H1 (cell line): ENCODE data around the gene CDC123. TPM values are rescaled to one million over a fixed set of nuclear protein-coding genes. Genes with fewer than 3 reads are reported as not detected.

Source experiments
- CTCF ChIA-PET: fragments of 300-600 bp; sonication (Branson Sonifier 250); formaldehyde crosslinking; loops from one replicate; lab custom pipeline; 2021; ENCODE audit not compliant: partially characterized antibody; lab: Charles Lee
- POLR2A ChIA-PET: fragments of 300-600 bp; sonication (Branson Sonifier 250); formaldehyde crosslinking; loops from one replicate; lab custom pipeline; 2021; ENCODE audit warnings: inconsistent platforms; ENCODE audit not compliant: partially characterized antibody; lab: Charles Lee
- DNase-seq, 2 experiments: peaks; one replicate each; pipeline versions ENCODE4 v3.0.0 to v3.0.0-alpha.2; 2010 to 2022; ENCODE audit warnings: low spot score in 2 of 2, low read depth in 1 of 2, mixed read lengths in 1 of 2
- FAIRE-seq: peaks from 2 replicates; lab custom pipeline; 2011; peaks lifted over from hg19 to GRCh38; lab: Jason Lieb, UNC
- H2AFZ ChIP-seq: 2 replicates; pipeline ENCODE4 v1.8.1; 2012; ENCODE audit warnings: low read length, inconsistent platforms
- H2AK5ac ChIP-seq: 2 replicates; pipeline ENCODE4 v1.6.1; 2013; ENCODE audit warnings: low read depth, low read length
- H2BK120ac ChIP-seq: replicated peaks from 2 replicates; pipeline ENCODE3; 2013; ENCODE audit warnings: low read depth, low read length, inconsistent platforms
- H2BK12ac ChIP-seq: 2 replicates; pipeline ENCODE4 v1.6.1; 2013; ENCODE audit warnings: low read depth, low read length
- H2BK15ac ChIP-seq: 2 replicates; pipeline ENCODE4 v1.6.1; 2013; ENCODE audit warnings: low read length
- H2BK20ac ChIP-seq: 2 replicates; pipeline ENCODE4 v1.6.1; 2013; ENCODE audit warnings: low read length
- H2BK5ac ChIP-seq: 2 replicates; pipeline ENCODE4 v1.6.1; 2013; ENCODE audit warnings: low read depth, low read length
- H3K14ac ChIP-seq: 2 replicates; pipeline ENCODE4 v1.6.1; 2013; ENCODE audit warnings: inconsistent platforms; ENCODE audit not compliant: insufficient read length
- H3K18ac ChIP-seq: 2 replicates; pipeline ENCODE4 v1.6.1; 2013; ENCODE audit warnings: low read length; ENCODE audit errors: extremely low read depth
- H3K23ac ChIP-seq: 2 replicates; pipeline ENCODE4 v1.6.1; 2013; ENCODE audit warnings: inconsistent platforms; ENCODE audit not compliant: insufficient read length
- H3K23me2 ChIP-seq: 2 replicates; pipeline ENCODE4 v1.6.1; 2013; ENCODE audit warnings: low read depth, low read length
- H3K27ac ChIP-seq: 2 replicates; pipeline ENCODE4 v1.6.1; 2011; ENCODE audit warnings: low read depth, low read length, inconsistent platforms
- H3K27me3 ChIP-seq, 4 experiments: replicated peaks in 1 of 4; 1 replicate in 1 of 4; 2 replicates in 3 of 4; pipeline versions ENCODE4 v1.6.1 to v1.8.1; 2011 to 2013; ENCODE audit warnings: low read length in 3 of 4, mild to moderate bottlenecking in 3 of 4, inconsistent platforms in 2 of 4, mixed read lengths in 2 of 4, moderate library complexity in 1 of 4; ENCODE audit not compliant: control insufficient read depth in 3 of 4, insufficient read depth in 3 of 4; ENCODE audit errors: extremely low read depth in 1 of 4
- H3K36me3 ChIP-seq, 4 experiments: 2 replicates each; pipeline versions ENCODE4 v1.6.1 to v1.8.1; 2011 to 2013; ENCODE audit warnings: mild to moderate bottlenecking in 4 of 4, low read length in 3 of 4, moderate library complexity in 2 of 4, control low read depth in 1 of 4, inconsistent platforms in 1 of 4; ENCODE audit not compliant: insufficient read depth in 4 of 4, control insufficient read depth in 2 of 4
- H3K4ac ChIP-seq: replicated peaks from 2 replicates; pipeline ENCODE3; 2013; ENCODE audit warnings: low read length, low read depth, mixed read lengths, inconsistent platforms; ENCODE audit not compliant: insufficient read length
- H3K4me1 ChIP-seq, 4 experiments: replicated peaks in 1 of 4; 1 replicate in 1 of 4; 2 replicates in 3 of 4; pipeline versions ENCODE4 v1.6.1 to v1.8.1; 2011 to 2013; ENCODE audit warnings: low read length in 3 of 4, inconsistent platforms in 2 of 4, mixed read lengths in 1 of 4; ENCODE audit not compliant: insufficient read depth in 4 of 4, control insufficient read depth in 3 of 4
- H3K4me2 ChIP-seq, 2 experiments: 2 replicates each; pipeline versions ENCODE4 v1.6.1 to v1.8.1; 2011 to 2013; ENCODE audit warnings: low read depth in 2 of 2, low read length in 2 of 2, control low read depth in 1 of 2, inconsistent platforms in 1 of 2, mild to moderate bottlenecking in 1 of 2; ENCODE audit not compliant: insufficient read depth in 1 of 2
- H3K4me3 ChIP-seq, 4 experiments: fragments of 200-600, 300-600 bp in 1 of 4; sonication (generic), shearing (Covaris generic), sonication (Bioruptor Twin) in 1 of 4; 2 replicates each; pipeline versions ENCODE4 v1.5.1 to v1.8.1; 2011 to 2016; ENCODE audit warnings: low read length in 4 of 4, low read depth in 3 of 4, control low read depth in 2 of 4, inconsistent platforms in 2 of 4, mild to moderate bottlenecking in 2 of 4, mixed read lengths in 1 of 4, moderate library complexity in 1 of 4; ENCODE audit not compliant: insufficient read depth in 2 of 4; ENCODE audit errors: extremely low read depth in 1 of 4
- H3K56ac ChIP-seq: replicated peaks from 2 replicates; pipeline ENCODE3; 2013; ENCODE audit warnings: low read depth, mild to moderate bottlenecking, mixed read lengths, low read length, inconsistent platforms; ENCODE audit not compliant: insufficient read length
- H3K79me1 ChIP-seq: 2 replicates; pipeline ENCODE4 v1.6.1; 2013; ENCODE audit warnings: low read depth, low read length, control low read depth
- H3K79me2 ChIP-seq, 2 experiments: 2 replicates each; pipeline versions ENCODE4 v1.6.1 to v1.8.1; 2012 to 2013; ENCODE audit warnings: low read length in 2 of 2, mild to moderate bottlenecking in 2 of 2, inconsistent platforms in 1 of 2; ENCODE audit not compliant: insufficient read depth in 2 of 2, control insufficient read depth in 1 of 2
- H3K9ac ChIP-seq, 4 experiments: replicated peaks in 1 of 4; 1 replicate in 1 of 4; 2 replicates in 3 of 4; pipeline versions ENCODE4 v1.6.1 to v1.8.1; 2011 to 2013; ENCODE audit warnings: low read depth in 3 of 4, low read length in 3 of 4, control low read depth in 2 of 4, mild to moderate bottlenecking in 2 of 4, moderate library complexity in 2 of 4, inconsistent platforms in 1 of 4; ENCODE audit errors: extremely low read depth in 1 of 4
- H3K9me3 ChIP-seq, 2 experiments: 2 replicates each; pipeline versions ENCODE4 v1.6.1 to v1.8.1; 2012 to 2013; ENCODE audit warnings: mild to moderate bottlenecking in 2 of 2, moderate library complexity in 2 of 2, control low read depth in 1 of 2, inconsistent platforms in 1 of 2, low read depth in 1 of 2, low read length in 1 of 2, mixed read lengths in 1 of 2; ENCODE audit not compliant: insufficient read depth in 2 of 2
- H4K20me1 ChIP-seq, 2 experiments: replicated peaks in 1 of 2; 2 replicates each; pipeline versions ENCODE3 to v1.8.1; 2011 to 2013; ENCODE audit warnings: inconsistent platforms in 2 of 2, low read length in 2 of 2, mild to moderate bottlenecking in 1 of 2; ENCODE audit not compliant: insufficient read depth in 2 of 2, control insufficient read depth in 1 of 2
- H4K5ac ChIP-seq: 2 replicates; pipeline ENCODE4 v1.6.1; 2013; ENCODE audit warnings: low read length, low read depth, mixed read lengths, inconsistent platforms; ENCODE audit not compliant: insufficient read length
- H4K8ac ChIP-seq: 2 replicates; pipeline ENCODE4 v1.8.0; 2013; ENCODE audit warnings: mild to moderate bottlenecking, moderate library complexity, low read length, inconsistent platforms; ENCODE audit not compliant: insufficient read depth; ENCODE audit errors: extremely low read depth
- H4K91ac ChIP-seq: replicated peaks from 2 replicates; pipeline ENCODE3; 2013; ENCODE audit warnings: low read length, mixed read lengths, inconsistent platforms; ENCODE audit not compliant: insufficient read length
- ATF3 ChIP-seq: IDR thresholded peaks from 2 replicates; pipeline ENCODE4 v1.6.1; 2011; ENCODE audit warnings: low read depth, mild to moderate bottlenecking, low read length; ENCODE audit not compliant: insufficient read depth
- CBX8 ChIP-seq: fragments of 300-800, 300-1000 bp; sonication (generic); IDR thresholded peaks from 2 replicates; pipeline ENCODE4 v1.7.1; 2016; ENCODE audit warnings: low read depth, low read length, borderline replicate concordance
- GABPA ChIP-seq: IDR thresholded peaks from 2 replicates; pipeline ENCODE4 v1.6.1; 2011; ENCODE audit warnings: mild to moderate bottlenecking, low read length, moderate library complexity, borderline replicate concordance; ENCODE audit not compliant: insufficient read depth
- HDAC2 ChIP-seq, 2 experiments: fragments of 300-600 bp in 1 of 2; sonication (generic) in 1 of 2; IDR thresholded peaks; 2 replicates each; pipeline ENCODE4 v1.6.1; 2011 to 2012; ENCODE audit warnings: low read depth in 2 of 2, low read length in 2 of 2, mild to moderate bottlenecking in 2 of 2, moderate library complexity in 2 of 2, borderline replicate concordance in 1 of 2, inconsistent platforms in 1 of 2
- KDM1A ChIP-seq: fragments of 200-600, 300-600 bp; sonication (generic); IDR thresholded peaks from 2 replicates; pipeline ENCODE4 v1.7.1; 2016; ENCODE audit warnings: mild to moderate bottlenecking, low read length, borderline replicate concordance
- MAFK ChIP-seq: IDR thresholded peaks from 2 replicates; pipeline ENCODE4 v1.6.1; 2012; ENCODE audit warnings: low read depth, mild to moderate bottlenecking, improper control_type of control experiment, low read length
- RNF2 ChIP-seq: fragments of 200-900, 300-1000 bp; sonication (generic); IDR thresholded peaks from 2 replicates; pipeline ENCODE4 v1.7.1; 2016; ENCODE audit warnings: borderline replicate concordance, low read depth, mild to moderate bottlenecking, antibody characterized with exemption, low read length; ENCODE audit not compliant: poor library complexity, severe bottlenecking; ENCODE audit errors: missing control alignments
- SIRT6 ChIP-seq: IDR thresholded peaks from one replicate; pipeline ENCODE4 v1.7.1; 2012; ENCODE audit warnings: low read length, inconsistent platforms
- SP2 ChIP-seq: IDR thresholded peaks from 2 replicates; pipeline ENCODE4 v1.6.1; 2012; ENCODE audit warnings: mild to moderate bottlenecking, low read length, inconsistent platforms
- TCF12 ChIP-seq: IDR thresholded peaks from 2 replicates; pipeline ENCODE4 v1.6.1; 2011; ENCODE audit warnings: low read depth, mild to moderate bottlenecking, low read length
- USF2 ChIP-seq: IDR thresholded peaks from 2 replicates; pipeline ENCODE4 v1.6.1; 2011; ENCODE audit warnings: low read length, improper control_type of control experiment
- WGBS, 2 experiments: shearing (Covaris generic) in 1 of 2; methylation state at CpG; one replicate each; pipeline versions ENCODE4 v1.1.6 to v1.1.7; 2013 to 2015; ENCODE audit warnings: low lambda C conversion rate in 2 of 2, mixed read lengths in 2 of 2, inconsistent platforms in 1 of 2, low coverage in 1 of 2, missing lambda C conversion rate in 1 of 2; ENCODE audit not compliant: insufficient replicate concordance in 2 of 2, insufficient coverage in 1 of 2, insufficient read length in 1 of 2; ENCODE audit errors: extremely low coverage in 1 of 2, missing lambda C conversion rate in 1 of 2; 5-methylcytosine and 5-hydroxymethylcytosine counted together
- polyA plus RNA-seq, 7 experiments: library from polyadenylated mRNA; depleted of rRNA in 3 of 7; stranded (reverse) in 5 of 7; unstranded in 2 of 7; fragments of >200 nt in 5 of 7; fragments of 200-250 nt in 2 of 7; gene quantifications; 1 replicate in 5 of 7; 2 replicates in 1 of 7; 4 replicates in 1 of 7; pipeline versions ENCODE4 v1.2.1 to v1.2.3, GENCODE V29; 2011 to 2013; ENCODE audit warnings: missing spikeins in 2 of 7, mixed read lengths in 2 of 7
- total RNA-seq: library from RNA; stranded (reverse); fragmentation: NEBNext Ultra II Directional; extraction: Animal tissue kit (Norgen Biotek cat#: 25700); gene quantifications from 2 replicates; pipeline ENCODE4 v1.2.1, GENCODE V29; 2021

Gene CDC123
- total and polyA plus RNA-seq, 2 of the 8 experiments (the other 6 are each of a cell fraction or from before 2014, with no cell fraction given): 115 to 202 TPM

- Histone ChIP-seq H3K4ac (no peak overlapping the region), H3K4me2 (no peak overlapping the region; a peak in 1 of 4 replicates), H2BK20ac (no peak overlapping the region), H4K20me1 (peaks cover 0 to 11% of the 10 kb centered on the region in 2 experiments), H2BK5ac (no peak overlapping the region), H4K91ac (no peak overlapping the region), H3K79me1 (peaks cover 3% of the 10 kb centered on the region), H3K14ac (no peak overlapping the region), H3K4me1 (peaks cover 0 to 1% (median 0%) of the 10 kb centered on the region in 4 experiments; a peak in 2 of 7 replicates), H3K79me2 (peaks cover 7 to 92% of the 10 kb centered on the region in 2 experiments; a peak in 3 of 4 replicates), H2BK12ac (no peak overlapping the region), H2BK15ac (no peak overlapping the region), H2BK120ac (no peak overlapping the region), H3K27me3 (no peaks in the 10 kb centered on the region), H3K56ac (no peak overlapping the region), H3K18ac (no peak overlapping the region), H4K5ac (no peak overlapping the region), H2AFZ (no peak overlapping the region), H3K9ac (no peak overlapping the region), H3K23me2 (peaks cover 2% of the 10 kb centered on the region; the same call in 1 of the 2 replicates), H2AK5ac (no peak overlapping the region), H3K36me3 (peaks cover 2 to 36% (median 18%) of the 10 kb centered on the region in 4 experiments; a peak in 6 of 8 replicates), H3K23ac (no peak overlapping the region), H3K9me3 (no peaks in the 10 kb centered on the region), H3K4me3 (no peak overlapping the region; a peak in 1 of 8 replicates), H4K8ac (no peak overlapping the region), H3K27ac (no peak overlapping the region)
- FAIRE-seq (no peak), DNase-seq (no peak)
- ChIA-PET CTCF (interaction anchor here (6.4 kb wide), 1 partner anchor 16 kb away, joined by 42 read pairs; no protein-coding TSS in a partner anchor), POLR2A (interaction anchor here (1.0 to 1.2 kb wide), 2 partner anchors 8 to 20 kb away, joined by 3 read pairs; no protein-coding TSS in a partner anchor)
- WGBS, 2 experiments: 95% methylated on average over 2 of the region's 2 CpGs; no CpG with 5 or more reads in 1 of the 2 experiments
- TF ChIP-seq TCF12 (no peak), ATF3 (no peak), RNF2 (no peak), GABPA (no peak), SIRT6 (no peak), CBX8 (no peak), HDAC2 (IDR thresholded peaks at IDR 0.05; ENCODE audit: borderline replicate concordance in 1 of 2, low read depth in 2 of 2, low read length in 2 of 2) (no peak), KDM1A (no peak), SP2 (no peak), MAFK (no peak), USF2 (no peak)
Measured at GRCh38 chr10:12198156-12198555, 2.2 kb downstream of the CDC123 start.
